Renal cortex interstitium (tissue), 3 donors: ENCODE measurements around the gene ARHGEF12. TPM values are rescaled to one million over a fixed set of nuclear protein-coding genes. Genes with fewer than 3 reads are reported as not detected.

ENCODE experiments used
- polyA plus RNA-seq, 3 donors: library from polyadenylated mRNA; unstranded; fragments of 120-200 nt; gene quantifications; one replicate each; pipeline ENCODE4 v1.2.1, GENCODE V29; 2013; ENCODE audit not compliant: insufficient read length in 3 of 3

ARHGEF12 gene
- polyA plus RNA-seq, 3 donors: 123 to 132 (median 123) TPM

Other genes starting within 250 kb of the ARHGEF12 start
- gene TRIM29, start 198.3 kb upstream of the ARHGEF12 start, polyA plus RNA-seq: 1 to 10 TPM in 2 of 3 donors, under 1 TPM in 1; 0.62 to 5.0 (median 2.0) TPM
- gene OAF, start 125.4 kb upstream of the ARHGEF12 start, polyA plus RNA-seq: 10 to 100 TPM; 28.7 to 51.3 (median 48.4) TPM
- gene POU2F3, start 96.3 kb upstream of the ARHGEF12 start, polyA plus RNA-seq: under 1 TPM; 0.23 to 0.92 (median 0.36) TPM
- gene TLCD5, start 11.1 kb upstream of the ARHGEF12 start, polyA plus RNA-seq: 10 to 100 TPM; 10.2 to 18.8 (median 12.8) TPM
- 1 to 10 TPM; 1.0 to 1.4 (median 1.2) TPM for gene GRIK4, start 175.3 kb downstream of the ARHGEF12 start, polyA plus RNA-seq